HG03280 (cell line): Measurements from ENCODE around the gene AUP1.
"Not testable (repeated sequence)": the region's sequence is repeated elsewhere in the genome, so short reads cannot be mapped to it uniquely, and the experiment has no call there.

Experiments used
- ATAC-seq: cut with Tn5 transposase; IDR thresholded peaks from one replicate; pipeline ENCODE4 v1.9.1; 2021; ENCODE audit warnings: mild to moderate bottlenecking, moderate library complexity; ENCODE audit not compliant: unreplicated experiment

AUP1 gene

DNA sequence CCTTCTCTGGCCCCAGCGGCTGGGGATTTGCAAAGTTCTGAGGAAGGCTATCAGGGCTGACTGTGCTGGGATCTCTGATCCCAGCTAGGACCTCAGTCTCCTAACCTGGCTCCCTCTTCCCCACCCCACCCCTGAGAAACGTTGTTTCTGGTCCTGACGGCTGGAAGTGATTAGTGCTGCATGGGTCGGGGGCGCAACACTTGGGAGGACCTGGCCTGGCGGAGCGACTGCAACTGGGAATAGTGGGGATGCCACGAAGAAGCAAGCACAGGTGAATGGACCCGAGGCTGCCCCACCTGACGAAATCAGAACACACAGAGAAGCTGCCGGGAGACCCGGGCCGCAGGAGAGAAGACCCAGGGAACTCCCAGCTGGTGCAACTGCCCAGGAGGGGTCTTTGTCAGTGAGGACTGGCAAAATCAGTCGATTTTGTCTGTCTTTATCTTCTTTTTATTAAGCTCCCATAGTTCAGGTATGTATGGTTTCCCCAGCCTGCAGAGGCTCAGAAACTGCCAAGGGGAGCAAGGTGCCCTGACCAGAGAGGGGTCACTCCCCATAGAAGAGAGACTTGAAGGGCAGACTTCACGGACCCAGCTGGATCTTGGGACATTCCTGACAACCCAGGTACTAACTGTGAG lies 29.4 kb downstream of the AUP1 start:
- no peak for ATAC-seq

DNA sequence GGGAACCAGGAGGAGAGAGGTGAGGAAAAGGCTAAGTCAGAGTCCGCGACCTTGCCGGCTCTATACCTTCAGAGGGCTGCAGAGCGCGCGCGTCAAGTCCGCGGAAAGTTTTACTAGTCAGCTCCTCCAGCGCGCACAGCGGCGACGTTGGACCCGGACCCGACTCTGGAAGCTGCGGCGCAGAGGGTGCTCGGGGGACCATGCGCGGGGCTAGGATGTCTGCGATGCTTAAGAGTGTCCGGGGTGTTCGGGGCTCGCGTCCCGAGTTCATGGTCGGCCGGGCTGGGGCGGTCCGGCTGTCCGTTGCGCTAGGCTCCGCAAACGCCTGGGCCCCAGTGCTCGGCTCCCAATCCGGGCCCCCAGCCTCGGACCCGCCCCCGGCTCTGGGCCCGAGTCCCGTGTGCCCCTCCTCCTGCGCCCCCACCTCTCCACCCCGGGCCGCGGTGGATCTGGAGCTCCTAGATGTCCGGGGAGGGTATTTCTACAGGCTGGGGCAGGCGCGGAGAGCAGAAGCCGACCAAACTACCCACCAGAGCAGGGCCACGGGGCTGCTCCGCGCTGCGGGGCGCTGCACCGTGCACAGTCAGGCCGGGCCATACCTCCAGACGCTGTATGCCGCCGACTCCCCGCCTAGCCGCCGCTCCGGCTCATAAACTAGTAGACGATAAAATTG lies 30.1 kb downstream of the AUP1 start, which contains the start of gene LBX2:
LBX2 (minus strand) TSS at position 337 of the 673 bp plus-strand sequence; CDS start at position 271, 66 bp downstream.
- ATAC-seq: no peak

DNA sequence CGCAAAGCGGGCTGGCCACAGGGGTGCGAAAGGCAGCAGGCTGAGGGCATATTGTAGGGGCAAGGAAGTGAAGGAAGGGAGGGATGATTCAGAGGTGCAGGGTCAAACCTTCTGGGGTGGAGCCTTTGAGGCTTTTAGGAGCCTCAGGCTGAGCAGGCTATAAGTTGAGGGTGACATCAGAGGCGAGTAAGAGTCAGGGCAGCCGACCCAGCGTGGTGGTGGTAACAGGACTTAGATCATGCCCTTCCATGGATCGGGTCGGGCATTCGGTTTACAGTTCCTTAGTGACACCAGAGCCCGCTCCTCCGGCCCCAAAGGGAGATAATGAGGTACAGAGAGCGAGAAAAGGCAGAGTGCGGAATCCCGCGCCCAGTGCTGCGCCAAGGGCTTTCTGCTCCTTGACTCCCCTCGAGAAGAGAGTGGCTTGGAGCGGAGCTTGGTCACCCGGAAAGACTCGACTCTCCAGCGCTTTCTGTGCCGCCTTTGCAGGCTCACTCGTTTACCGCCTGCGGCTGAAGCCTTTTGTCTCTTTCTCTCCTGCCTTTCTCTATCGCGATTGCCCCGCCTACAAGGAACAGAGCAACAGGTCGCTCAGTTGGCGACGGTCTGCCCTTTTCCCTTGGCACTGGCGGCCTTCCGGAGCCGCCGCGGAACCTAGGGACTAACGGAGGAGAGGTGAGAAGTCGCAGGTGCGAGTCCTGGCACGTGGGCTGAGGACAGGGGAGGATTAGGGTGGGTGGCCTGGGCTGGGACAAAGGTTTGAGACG lies 30.8 kb downstream of the AUP1 start:
- ATAC-seq: no peak

DNA sequence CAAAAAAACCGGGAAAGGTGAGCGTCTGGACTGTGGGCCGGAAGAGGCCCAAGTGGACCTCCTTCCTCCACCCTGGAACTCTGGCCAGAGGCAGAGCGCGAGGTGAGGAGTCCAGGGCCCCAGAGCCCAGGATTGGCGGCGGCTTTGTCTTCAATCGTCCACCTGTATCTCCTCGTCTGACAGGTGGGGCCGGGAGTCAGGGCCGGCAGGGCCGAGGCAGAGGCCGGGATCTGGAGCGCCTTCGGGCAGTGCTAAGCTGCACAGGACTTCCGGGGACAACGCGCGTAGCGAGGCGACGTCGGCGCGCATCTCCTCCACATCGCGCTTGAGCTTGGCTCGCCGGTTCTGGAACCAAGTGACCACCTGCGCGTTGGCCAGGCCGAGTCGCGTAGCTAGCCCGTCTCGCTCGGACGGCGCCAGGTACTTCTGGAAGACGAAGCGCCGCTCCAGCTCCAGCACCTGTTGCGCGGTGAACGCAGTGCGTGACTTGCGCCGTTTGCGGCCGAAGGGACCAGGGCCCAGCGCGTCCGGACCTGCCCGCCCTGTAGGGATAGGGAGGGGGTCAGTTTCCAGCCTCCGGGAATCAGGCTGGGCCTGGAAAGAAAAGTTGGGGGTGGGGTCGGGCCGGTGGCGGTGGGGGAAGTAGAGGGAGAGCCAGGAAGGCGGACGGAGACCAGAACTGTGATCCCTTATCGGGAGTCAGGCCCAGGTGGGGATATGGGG lies 31.6 kb downstream of the AUP1 start:
- no peak for ATAC-seq

DNA sequence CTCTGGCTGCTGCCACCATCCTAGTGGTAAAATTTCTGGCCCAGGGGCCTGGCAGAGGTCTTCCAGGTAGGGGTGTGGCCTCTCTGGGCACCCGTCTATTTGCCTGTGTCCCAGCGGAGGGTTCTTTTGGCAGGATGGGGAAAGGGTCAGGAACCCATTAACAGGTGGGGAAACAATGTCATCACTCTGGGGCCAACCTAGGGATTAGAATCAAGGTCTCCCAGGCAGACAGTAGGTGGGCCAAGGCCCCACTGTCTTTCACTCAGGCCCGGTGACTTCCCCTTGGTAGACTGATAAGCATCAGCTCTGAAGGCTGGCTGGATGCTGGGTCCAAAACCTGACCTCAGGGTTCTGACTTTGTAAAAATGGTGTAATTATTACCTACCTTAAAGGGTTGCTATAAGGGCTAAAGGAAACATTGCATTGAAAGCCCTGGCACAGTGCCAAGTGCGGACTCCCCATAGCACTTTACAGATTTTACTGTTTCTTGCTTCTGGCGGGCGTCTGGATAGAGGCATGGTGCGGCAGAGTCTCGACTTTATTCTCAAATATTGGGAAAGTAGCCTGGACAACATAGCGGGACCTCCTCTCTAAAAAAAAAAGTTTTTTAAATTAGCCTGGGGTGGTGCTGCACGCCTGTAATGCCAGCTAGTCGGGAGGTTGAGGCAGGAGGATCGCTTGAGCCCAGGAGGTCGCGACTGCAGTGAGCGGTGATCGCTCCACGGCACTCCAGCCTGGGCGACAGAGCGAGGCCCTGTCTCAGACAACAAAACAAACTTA lies 32.3 kb downstream of the AUP1 start:
- no peak for ATAC-seq

DNA sequence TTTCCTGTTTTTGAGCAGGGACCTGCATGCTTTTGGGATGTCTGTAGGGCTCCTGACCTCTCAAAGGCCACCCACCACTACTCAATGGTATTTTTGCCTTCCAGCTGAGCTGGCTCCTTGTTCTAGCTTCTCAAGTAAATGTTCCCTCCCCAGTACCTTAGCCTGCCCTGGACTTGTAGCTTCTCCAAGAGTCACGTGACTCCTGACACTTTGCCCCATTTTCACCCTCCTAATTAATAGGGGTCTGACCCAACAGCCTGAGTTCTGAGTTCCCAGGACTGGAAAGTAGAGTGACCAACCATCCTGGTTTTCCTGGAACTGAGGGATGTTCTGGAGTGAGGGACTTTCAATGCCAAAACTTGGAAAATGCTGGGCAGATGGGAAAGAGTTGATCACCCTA lies 34.1 kb downstream of the AUP1 start:
- no peak for ATAC-seq

DNA sequence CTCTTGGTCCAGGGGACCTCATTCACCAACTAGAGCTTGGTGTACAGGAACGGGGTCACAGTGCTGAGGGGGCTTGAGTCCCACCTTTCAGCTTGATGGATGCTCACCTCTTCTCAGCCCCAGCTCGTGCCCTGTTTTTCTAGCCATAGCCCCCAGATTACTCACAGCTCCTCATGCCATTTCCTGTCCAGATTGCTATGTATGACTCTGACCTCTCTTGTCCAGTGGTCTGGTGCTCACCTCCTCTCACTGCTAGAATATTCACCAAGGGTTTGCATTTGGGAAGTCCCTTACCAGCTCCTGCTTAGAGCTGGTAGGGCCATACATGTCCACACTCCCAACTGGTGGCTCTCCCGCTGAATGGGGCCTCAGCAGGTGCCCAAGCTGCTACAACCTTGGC lies 36.0 kb downstream of the AUP1 start:
- ATAC-seq: no peak

DNA sequence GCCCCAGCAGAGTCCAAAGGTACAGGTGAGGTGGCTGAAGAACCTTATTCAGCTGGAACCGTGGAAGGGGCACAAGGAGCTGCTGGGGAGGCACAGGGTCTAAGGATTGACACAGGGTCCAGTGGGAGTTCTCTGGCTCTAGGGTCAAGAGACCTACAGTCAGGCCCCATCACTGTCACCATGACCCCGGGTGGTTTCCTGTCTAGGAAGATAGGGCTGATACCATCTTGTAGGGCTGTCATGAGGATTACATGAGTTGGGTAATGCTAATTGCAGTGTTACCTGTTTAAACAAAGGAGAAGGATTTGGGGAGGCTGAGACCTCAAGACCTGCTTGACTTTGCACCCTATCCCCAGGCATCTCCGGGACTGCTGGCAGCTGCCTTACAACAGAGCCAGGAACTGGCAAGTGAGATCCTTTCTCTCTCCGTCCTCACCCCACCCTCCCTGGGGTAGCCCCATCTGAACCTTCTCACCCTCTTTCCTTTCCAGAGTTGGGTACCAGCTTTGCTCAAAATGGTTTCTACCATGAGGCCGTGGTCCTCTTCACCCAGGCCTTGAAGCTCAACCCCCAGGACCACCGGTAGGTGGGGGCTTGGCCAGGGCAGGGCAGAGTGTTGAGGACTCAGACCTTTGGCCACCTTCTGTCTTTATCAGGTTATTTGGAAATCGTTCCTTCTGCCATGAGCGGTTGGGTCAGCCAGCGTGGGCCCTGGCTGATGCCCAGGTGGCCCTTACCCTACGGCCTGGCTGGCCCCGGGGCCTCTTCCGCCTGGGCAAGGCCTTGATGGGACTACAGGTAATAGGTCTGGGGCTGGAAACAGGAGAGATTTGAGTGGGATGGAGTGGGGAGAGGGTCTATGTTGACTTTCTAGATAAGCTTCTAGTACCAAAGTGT lies 37.6 kb downstream of the AUP1 start:
- ATAC-seq: no peak

DNA sequence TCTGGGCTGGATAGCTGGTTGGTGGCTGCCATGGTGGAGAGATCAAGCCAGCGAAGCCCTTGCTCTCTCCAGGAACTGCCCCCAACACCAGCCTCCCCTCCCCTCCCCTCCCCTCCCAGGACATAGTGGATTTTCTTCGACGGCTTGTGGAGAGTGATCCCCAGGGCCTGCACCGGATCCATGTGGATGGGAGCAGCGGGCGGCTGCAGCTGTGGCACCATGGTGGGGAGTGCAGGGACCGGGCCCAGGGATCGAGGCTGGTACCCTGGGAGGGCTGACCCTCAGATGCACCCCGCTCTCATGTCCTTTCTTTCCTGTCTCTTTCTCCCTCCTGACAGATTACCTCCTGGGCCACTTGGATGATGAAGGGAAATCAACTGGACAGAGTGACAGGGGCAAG lies 39.6 kb downstream of the AUP1 start:
- ATAC-seq: no peak

DNA sequence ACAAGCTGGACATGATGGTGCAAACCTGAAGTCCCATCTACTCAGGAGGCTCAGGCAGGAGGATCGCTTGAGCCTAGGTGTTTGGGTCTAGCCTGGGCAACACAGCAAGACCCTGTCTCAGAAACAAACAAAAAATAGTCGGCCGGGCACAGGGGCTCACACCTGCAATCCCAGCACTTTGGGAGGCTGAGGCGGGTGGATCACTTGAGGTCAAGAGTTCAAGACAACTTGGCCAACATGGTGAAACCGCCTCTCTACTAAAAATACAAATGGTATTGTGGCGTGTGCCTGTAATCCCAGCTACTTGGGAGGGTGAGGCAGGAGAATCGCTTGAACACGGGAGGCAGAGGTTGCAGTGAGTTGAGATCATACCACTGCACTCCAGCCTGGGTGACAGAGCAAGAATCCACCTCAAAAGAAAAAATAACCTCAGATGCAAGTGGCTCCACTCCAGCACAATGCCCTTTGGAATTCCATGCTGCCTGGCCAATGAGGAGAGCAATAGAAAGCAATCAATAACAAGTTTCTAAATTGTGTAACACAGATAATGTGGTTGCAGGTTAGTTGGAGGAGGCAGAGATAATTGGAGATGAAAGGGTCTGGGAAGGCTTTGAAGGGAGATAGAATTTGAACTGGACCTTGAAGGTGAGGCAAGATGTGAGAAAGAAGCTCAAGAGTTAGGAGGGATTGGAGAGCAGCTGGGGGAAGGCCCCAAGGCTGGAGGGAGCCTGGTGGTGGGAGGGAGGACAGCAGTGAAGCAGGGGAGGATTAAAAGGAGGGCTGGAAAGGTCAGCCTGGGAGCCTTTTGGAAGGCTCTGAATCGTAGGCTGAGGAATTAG lies 40.6 kb downstream of the AUP1 start:
- no peak for ATAC-seq

DNA sequence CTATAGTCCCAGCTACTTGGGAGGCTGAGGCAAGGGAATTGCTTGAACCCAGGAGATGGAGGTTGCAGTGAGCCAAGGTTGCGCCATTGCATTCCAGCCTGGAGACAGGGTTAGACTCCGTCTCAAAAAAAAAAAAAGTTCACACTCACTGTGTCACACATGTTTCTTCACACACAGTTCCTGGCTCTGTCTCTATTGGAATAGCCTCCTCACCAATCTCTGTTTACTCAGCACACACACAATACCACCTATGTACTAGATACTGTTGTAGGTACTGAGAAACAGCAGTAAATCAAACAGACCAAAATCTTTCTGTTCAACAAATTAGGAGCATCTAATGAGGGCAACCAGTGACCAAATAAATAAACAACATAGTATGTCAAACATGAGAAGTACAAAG lies 43.4 kb downstream of the AUP1 start:
- no peak for ATAC-seq

DNA sequence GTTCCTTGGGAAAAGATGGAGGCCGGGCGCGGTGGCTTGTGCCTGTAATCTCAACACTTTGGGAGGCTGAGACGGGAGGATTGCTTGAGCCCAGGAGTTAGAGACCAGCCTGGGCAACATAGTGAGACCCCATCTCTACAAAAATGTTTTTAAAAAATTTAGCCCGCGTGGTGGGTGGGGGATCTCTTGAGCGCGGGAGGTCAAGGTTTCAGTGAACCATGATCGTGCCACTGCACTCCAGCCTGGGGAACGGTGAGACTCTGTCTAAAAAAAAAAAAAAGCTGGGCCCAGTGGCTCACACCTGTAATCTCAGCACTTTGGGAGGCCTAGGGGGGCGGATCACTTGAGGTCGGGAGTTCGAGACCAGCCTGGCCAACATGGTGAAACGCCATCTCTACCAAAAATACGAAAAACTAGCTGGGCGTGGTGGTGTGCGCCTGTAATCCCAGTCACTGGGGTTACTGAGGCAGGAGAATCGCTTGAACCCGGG lies 45.8 kb downstream of the AUP1 start:
- ATAC-seq: not testable (repeated sequence)

DNA sequence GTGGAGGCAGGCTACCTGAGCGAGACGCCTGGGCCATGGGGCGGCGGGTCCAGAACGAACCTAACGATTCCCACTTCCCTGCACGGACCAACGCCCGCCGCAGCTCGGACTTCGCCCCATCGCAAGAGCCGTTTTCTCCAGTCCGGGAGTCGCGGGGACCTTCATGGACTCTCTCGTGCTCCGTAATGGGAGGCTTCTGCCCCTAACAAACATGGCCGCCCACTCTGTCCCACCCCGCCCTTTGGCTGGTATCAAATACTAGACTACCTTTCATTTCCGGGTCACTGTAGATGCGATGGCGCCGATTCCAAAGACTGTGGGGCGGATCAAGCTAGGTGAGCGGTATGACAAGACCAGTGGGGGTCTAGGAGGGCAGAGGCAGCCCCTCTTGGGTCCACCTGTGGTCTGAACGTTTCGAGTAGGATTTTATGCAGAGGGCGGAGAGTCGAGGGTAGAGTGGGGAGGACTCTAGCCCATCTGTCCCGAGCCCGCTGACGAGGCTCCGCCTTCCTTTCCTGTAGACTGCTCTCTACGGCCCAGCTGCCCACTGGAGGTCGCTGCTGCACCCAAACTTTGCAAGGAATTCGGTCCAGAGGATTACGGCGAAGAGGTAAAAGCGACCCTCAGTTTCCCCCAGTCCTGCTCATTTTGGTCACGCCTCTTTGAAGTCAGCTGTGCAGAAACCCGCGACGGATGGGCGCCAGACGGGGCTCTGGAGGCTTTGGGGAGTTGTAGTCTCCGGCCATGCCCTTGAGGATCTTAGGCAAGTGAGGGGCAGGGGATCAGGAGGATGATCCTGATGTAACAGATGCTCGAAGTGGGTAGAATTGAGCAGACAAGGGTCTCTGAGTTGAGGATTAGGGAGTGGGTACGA lies 46.5 kb downstream of the AUP1 start, which contains the start of the genes CCDC142 and TTC31:
CCDC142 (minus strand) TSS at position 198 of the 874 bp plus-strand sequence; CDS start at position 37, 161 bp downstream.
TTC31 (plus strand) TSS at position 281 of the 874 bp plus-strand sequence; CDS start at position 296, 15 bp downstream.
- peak; percentile 90 for ATAC-seq

DNA sequence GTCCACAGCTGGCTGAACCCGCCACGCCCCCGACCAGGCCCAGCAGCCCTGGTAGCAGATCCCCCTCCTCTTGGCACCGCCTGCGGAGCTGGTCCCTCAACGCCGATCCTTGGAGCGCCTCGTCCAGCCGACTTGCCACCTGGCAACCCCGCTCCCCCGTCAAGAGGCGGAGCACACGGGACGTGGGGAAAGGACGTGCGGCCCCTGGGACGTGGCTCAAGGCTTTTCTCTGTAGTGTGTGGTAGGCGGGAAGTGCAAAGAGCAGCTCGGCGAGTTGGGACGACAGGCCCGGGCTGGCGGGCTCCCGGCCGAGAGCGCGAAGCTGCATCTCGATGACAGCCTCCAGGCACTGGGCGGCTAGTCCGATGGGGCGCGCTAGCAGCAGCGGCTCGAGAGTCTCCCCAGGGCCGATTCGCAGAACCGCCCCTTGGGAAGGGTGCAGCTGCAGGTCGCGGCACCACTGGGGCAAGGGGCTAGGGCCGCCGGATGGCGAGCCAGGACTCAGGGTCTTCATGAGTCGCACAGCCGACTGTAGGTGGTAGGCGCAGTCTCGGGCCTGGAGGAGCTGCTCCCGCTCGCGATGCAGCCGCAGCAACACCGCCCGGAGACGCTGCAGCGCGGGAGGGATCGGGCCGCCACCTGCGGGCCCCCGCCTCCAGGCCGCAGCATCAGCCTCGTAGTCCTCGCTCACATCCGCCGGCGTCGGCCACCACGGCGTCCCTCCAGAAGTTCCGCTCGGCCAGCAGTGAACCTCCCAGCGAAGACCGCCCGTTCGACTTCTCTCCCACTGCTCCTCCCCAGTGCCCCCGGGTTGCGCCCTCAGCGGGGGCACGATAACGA lies 47.3 kb downstream of the AUP1 start:
- ATAC-seq: peak; percentile 29

DNA sequence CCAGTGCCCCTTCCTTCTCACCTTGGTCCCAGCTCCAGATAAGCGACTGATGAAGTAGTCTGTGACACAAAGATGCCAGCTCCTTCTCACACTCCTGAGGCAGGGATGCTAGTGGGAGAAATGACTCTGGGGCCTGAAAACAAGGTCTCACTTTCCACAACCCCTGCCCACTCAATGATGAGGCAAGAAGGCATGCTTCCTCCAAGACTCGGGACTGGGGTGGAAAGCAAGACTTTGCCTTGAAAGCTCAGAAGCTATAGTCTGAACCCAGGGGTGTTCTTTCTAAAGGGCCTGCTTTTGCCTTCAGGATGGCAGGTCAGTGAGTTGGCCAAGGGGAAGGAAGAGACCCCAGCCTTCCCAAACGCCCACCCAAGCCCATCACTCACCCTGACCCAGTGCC lies 48.1 kb downstream of the AUP1 start:
- no peak for ATAC-seq
